HEK293 (cell line): ENCODE results near the gene COMMD2.

Experiments
- CTCF ChIA-PET: fragments of 350-600 bp; formaldehyde crosslinking; extraction: SDS; loops from one replicate; lab custom pipeline; 2021; ENCODE audit warnings: antibody characterized with exemption; lab: Yijun Ruan, JAX
- POLR2A ChIA-PET: fragments of 300-600 bp; formaldehyde crosslinking; extraction: SDS; loops from one replicate; lab custom pipeline; 2020; ENCODE audit warnings: antibody characterized with exemption, inconsistent platforms; lab: Yijun Ruan, JAX
- H3K27ac ChIP-seq: fragments of 200-500 bp; sonication (Bioruptor generic); 2 replicates; pipeline ENCODE4 v1.5.1; 2014; ENCODE audit warnings: low read depth, low read length, control low read depth, inconsistent platforms; ENCODE audit errors: extremely low read depth
- H3K36me3 ChIP-seq, 2 experiments: fragments of 200-500 bp in 1 of 2; sonication (Bioruptor generic) in 1 of 2; 1 replicate in 1 of 2; 2 replicates in 1 of 2; pipeline ENCODE4 v1.5.1; 2014 to 2017; ENCODE audit warnings: inconsistent platforms in 2 of 2, low read length in 2 of 2; ENCODE audit not compliant: control insufficient read depth in 2 of 2, insufficient read depth in 1 of 2
- H3K4me1 ChIP-seq: fragments of 200-500 bp; sonication (Bioruptor generic); 2 replicates; pipeline ENCODE4 v1.5.1; 2014; ENCODE audit warnings: mild to moderate bottlenecking, low read length, inconsistent platforms; ENCODE audit not compliant: control insufficient read depth, insufficient read depth
- H3K4me3 ChIP-seq: 2 replicates; pipeline ENCODE4 v1.5.1; 2011; ENCODE audit warnings: low read depth, mild to moderate bottlenecking, control low read depth, low read length, moderate library complexity
- H3K9me3 ChIP-seq: fragments of 200-500 bp; sonication (Bioruptor generic); 2 replicates; pipeline ENCODE4 v1.5.1; 2014; ENCODE audit warnings: low read depth, low read length, inconsistent platforms; ENCODE audit not compliant: control insufficient read depth, insufficient read depth
- CTCF ChIP-seq: fragments of 450-650 bp; formaldehyde crosslinking; IDR thresholded peaks from 2 replicates; pipeline ENCODE4 v1.5.1; 2016; ENCODE audit warnings: missing biosample characterization, missing genetic modification characterization
- ZEB2 ChIP-seq: fragments of 450-650 bp; formaldehyde crosslinking; IDR thresholded peaks from 2 replicates; pipeline ENCODE4 v1.5.1; 2016; ENCODE audit warnings: missing biosample characterization, missing genetic modification characterization
- ZNF121 ChIP-seq: fragments of 450-650 bp; formaldehyde crosslinking; IDR thresholded peaks from 2 replicates; pipeline ENCODE4 v1.5.1; 2016; ENCODE audit warnings: missing biosample characterization, missing genetic modification characterization
- ZNF211 ChIP-seq: fragments of 450-650 bp; formaldehyde crosslinking; IDR thresholded peaks from 2 replicates; pipeline ENCODE4 v1.5.1; 2016; ENCODE audit warnings: low read depth, missing biosample characterization, missing genetic modification characterization
- ZNF302 ChIP-seq: fragments of 450-650 bp; formaldehyde crosslinking; IDR thresholded peaks from 2 replicates; pipeline ENCODE4 v1.5.1; 2016; ENCODE audit warnings: missing biosample characterization, missing genetic modification characterization, low read depth
- ZNF311 ChIP-seq: fragments of 450-650 bp; formaldehyde crosslinking; IDR thresholded peaks from 2 replicates; pipeline ENCODE4 v1.5.1; 2017; ENCODE audit warnings: missing biosample characterization, missing genetic modification characterization, borderline replicate concordance
- ZNF366 ChIP-seq: fragments of 450-650 bp; formaldehyde crosslinking; conservative IDR thresholded peaks from 2 replicates; pipeline ENCODE4 v1.5.1; 2016; ENCODE audit warnings: missing biosample characterization, missing genetic modification characterization
- ZNF560 ChIP-seq: fragments of 450-650 bp; formaldehyde crosslinking; IDR thresholded peaks from 2 replicates; pipeline ENCODE4 v1.5.1; 2017; ENCODE audit warnings: missing biosample characterization, missing genetic modification characterization, borderline replicate concordance
- ZNF580 ChIP-seq: fragments of 450-650 bp; formaldehyde crosslinking; IDR thresholded peaks from 2 replicates; pipeline ENCODE4 v1.5.1; 2016; ENCODE audit warnings: missing biosample characterization, missing genetic modification characterization
- ZNF624 ChIP-seq: fragments of 450-650 bp; formaldehyde crosslinking; IDR thresholded peaks from 2 replicates; pipeline ENCODE4 v1.5.1; 2017; ENCODE audit warnings: missing biosample characterization, missing genetic modification characterization
- ZNF830 ChIP-seq: fragments of 450-650 bp; IDR thresholded peaks from 2 replicates; pipeline ENCODE4 v1.5.0; 2018; ENCODE audit warnings: missing biosample characterization, missing genetic modification characterization, low read depth, mild to moderate bottlenecking, moderate library complexity
- TF ChIP-seq, protein P1 (sequence below): fragments of 450-650 bp; formaldehyde crosslinking; IDR thresholded peaks from 2 replicates; pipeline ENCODE4 v1.5.1; 2016; ENCODE audit warnings: missing biosample characterization, missing genetic modification characterization
- TF ChIP-seq, protein P2 (sequence below): fragments of 450-650 bp; formaldehyde crosslinking; IDR thresholded peaks from 2 replicates; pipeline ENCODE4 v1.5.1; 2016; ENCODE audit warnings: missing biosample characterization, missing genetic modification characterization, low read depth
- TF ChIP-seq, protein P3 (sequence below): fragments of 450-650 bp; formaldehyde crosslinking; IDR thresholded peaks from 2 replicates; pipeline ENCODE4 v1.5.1; 2016; ENCODE audit warnings: missing biosample characterization, missing genetic modification characterization, low read depth

The COMMD2 gene

DNA sequence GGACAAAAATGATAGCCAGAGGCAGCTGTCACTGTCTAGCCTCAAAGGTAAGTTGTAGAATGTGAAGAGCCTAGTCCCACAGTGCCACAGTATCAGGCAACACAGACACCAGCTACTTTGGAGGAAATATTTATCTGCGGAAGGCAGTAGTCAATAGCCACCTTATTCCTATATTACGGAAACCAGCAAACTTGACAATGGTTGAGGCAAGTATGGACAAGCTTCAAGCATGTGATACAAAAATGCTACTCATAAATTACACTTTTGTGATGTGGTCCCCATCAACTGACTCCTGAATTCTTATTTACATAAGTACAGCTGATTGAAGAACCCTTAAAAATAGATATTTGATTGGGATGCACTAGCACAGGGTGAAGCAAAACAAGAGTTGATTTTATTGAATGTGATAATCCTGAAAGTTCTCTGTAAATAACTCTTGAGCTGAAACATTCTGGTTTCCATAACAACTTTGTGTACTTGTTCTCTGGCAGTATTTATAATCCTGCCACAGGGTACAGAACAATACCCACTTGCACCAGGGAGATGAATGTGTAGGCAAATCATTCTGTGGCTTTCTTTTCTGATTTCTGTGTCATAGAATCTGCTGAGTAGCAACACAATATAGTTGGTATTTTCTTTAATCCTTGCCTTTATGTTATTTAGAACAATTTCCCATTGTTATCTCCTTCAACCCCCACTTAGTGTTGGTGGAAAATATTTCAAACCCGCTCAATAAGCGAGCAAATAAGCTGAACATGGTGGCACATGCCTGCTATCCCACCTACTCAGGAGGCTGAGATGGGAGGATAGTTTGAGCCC is 40.4 kb upstream of the COMMD2 start, which contains the start of gene ANKUB1 (continued):
- no peak for TF ChIP-seq ZNF366 (tag by site-specific recombination)
- no peak for TF ChIP-seq ZNF580
- TF ChIP-seq ZNF121: no peak
- TF ChIP-seq ZEB2 (tag by site-specific recombination): no peak

DNA sequence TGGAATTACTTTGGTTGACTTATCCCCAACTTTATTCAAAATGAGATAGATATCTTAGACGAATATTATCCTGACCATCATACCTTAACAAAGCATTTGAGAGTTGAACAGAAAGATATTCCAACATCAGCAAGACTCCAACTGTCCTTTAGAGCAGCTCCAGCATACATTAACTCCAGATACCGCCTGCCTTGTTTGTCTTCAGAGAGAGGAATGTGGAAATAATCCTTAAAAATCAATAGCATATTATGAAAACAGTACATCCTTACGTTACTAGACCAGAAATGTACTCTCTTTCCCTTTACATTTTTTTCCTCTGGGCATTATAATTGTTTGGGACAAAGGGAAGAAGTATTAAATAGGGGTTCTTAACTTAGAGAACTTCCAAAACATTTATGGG is 38.4 kb upstream of the COMMD2 start:
- TF ChIP-seq ZNF302 (tag by site-specific recombination): no peak
- TF ChIP-seq, protein P1, sequence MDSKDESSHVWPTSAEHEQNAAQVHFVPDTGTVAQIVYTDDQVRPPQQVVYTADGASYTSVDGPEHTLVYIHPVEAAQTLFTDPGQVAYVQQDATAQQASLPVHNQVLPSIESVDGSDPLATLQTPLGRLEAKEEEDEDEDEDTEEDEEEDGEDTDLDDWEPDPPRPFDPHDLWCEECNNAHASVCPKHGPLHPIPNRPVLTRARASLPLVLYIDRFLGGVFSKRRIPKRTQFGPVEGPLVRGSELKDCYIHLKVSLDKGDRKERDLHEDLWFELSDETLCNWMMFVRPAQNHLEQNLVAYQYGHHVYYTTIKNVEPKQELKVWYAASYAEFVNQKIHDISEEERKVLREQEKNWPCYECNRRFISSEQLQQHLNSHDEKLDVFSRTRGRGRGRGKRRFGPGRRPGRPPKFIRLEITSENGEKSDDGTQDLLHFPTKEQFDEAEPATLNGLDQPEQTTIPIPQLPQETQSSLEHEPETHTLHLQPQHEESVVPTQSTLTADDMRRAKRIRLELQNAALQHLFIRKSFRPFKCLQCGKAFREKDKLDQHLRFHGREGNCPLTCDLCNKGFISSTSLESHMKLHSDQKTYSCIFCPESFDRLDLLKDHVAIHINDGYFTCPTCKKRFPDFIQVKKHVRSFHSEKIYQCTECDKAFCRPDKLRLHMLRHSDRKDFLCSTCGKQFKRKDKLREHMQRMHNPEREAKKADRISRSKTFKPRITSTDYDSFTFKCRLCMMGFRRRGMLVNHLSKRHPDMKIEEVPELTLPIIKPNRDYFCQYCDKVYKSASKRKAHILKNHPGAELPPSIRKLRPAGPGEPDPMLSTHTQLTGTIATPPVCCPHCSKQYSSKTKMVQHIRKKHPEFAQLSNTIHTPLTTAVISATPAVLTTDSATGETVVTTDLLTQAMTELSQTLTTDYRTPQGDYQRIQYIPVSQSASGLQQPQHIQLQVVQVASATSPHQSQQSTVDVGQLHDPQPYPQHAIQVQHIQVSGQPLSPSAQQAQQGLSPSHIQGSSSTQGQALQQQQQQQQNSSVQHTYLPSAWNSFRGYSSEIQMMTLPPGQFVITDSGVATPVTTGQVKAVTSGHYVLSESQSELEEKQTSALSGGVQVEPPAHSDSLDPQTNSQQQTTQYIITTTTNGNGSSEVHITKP: no peak
- no peak for TF ChIP-seq CTCF (tag by site-specific recombination)
- H3K9me3 ChIP-seq: no peaks in the 10 kb centered on the region
- no peak overlapping the region for H3K4me3 ChIP-seq
- ChIA-PET CTCF (interaction anchor here (1.5 kb wide), 1 partner anchor 18 kb away, joined by 7 read pairs; no protein-coding TSS in a partner anchor), POLR2A (no interaction called here)
- H3K36me3 ChIP-seq: no peaks in the 10 kb centered on the region
- no peak overlapping the region for H3K27ac ChIP-seq
- no peaks in the 10 kb centered on the region for H3K4me1 ChIP-seq

DNA sequence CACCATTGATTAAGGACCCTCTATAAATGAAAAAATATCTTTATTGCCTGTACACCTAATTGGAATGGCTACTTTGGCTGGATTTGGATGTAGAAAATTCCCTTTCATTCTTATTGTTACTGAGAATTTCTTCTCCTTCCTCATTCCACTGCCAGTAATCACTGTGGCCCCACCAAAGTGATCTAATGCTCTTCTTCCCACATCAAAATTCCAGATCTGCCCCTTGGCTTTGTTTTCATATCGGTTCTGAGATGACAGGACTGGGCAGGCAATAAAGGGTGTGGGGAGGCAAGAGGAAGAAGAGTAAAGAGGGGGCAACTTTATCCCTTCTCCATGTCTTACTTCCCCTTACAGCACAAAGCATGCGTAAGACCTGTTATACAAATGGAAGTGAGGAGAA is 38.0 kb upstream of the COMMD2 start:
- Histone ChIP-seq H3K4me1 (no peaks in the 10 kb centered on the region), H3K36me3 (no peaks in the 10 kb centered on the region), H3K9me3 (no peaks in the 10 kb centered on the region), H3K27ac (no peak overlapping the region), H3K4me3 (no peak overlapping the region)
- TF ChIP-seq ZNF830 (tag by site-specific recombination): no peak
- TF ChIP-seq, protein P2, sequence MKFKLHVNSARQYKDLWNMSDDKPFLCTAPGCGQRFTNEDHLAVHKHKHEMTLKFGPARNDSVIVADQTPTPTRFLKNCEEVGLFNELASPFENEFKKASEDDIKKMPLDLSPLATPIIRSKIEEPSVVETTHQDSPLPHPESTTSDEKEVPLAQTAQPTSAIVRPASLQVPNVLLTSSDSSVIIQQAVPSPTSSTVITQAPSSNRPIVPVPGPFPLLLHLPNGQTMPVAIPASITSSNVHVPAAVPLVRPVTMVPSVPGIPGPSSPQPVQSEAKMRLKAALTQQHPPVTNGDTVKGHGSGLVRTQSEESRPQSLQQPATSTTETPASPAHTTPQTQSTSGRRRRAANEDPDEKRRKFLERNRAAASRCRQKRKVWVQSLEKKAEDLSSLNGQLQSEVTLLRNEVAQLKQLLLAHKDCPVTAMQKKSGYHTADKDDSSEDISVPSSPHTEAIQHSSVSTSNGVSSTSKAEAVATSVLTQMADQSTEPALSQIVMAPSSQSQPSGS: no peak
- TF ChIP-seq, protein P1: no peak
- no peak for TF ChIP-seq ZNF624 (tag by site-specific recombination)
- TF ChIP-seq, protein P3, sequence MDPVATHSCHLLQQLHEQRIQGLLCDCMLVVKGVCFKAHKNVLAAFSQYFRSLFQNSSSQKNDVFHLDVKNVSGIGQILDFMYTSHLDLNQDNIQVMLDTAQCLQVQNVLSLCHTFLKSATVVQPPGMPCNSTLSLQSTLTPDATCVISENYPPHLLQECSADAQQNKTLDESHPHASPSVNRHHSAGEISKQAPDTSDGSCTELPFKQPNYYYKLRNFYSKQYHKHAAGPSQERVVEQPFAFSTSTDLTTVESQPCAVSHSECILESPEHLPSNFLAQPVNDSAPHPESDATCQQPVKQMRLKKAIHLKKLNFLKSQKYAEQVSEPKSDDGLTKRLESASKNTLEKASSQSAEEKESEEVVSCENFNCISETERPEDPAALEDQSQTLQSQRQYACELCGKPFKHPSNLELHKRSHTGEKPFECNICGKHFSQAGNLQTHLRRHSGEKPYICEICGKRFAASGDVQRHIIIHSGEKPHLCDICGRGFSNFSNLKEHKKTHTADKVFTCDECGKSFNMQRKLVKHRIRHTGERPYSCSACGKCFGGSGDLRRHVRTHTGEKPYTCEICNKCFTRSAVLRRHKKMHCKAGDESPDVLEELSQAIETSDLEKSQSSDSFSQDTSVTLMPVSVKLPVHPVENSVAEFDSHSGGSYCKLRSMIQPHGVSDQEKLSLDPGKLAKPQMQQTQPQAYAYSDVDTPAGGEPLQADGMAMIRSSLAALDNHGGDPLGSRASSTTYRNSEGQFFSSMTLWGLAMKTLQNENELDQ: no peak
- no peak for TF ChIP-seq ZNF211 (tag by site-specific recombination)
- no peak for TF ChIP-seq ZNF560 (tag by site-specific recombination)
- no peak for TF ChIP-seq ZNF311 (tag by site-specific recombination)
- CTCF ChIA-PET: interaction anchor here (1.5 kb wide), 1 partner anchor 18 kb away, joined by 7 read pairs; no protein-coding TSS in a partner anchor
- POLR2A ChIA-PET: no interaction called here
